Endodermal cell (in vitro differentiated cells): ENCODE data around the gene CLK3. TPM values are rescaled to one million over a fixed set of nuclear protein-coding genes. Genes with fewer than 3 reads are reported as not detected.

Source experiments
- DNase-seq: peaks from one replicate; pipeline ENCODE4 v3.0.0-alpha.2; 2017
- H3K27ac ChIP-seq: 2 replicates; pipeline ENCODE4 v1.5.1; 2013; ENCODE audit warnings: mild to moderate bottlenecking, low read depth, low read length, moderate library complexity
- H3K27me3 ChIP-seq: 2 replicates; pipeline ENCODE4 v1.6.1; 2013; ENCODE audit warnings: mild to moderate bottlenecking, low read length, moderate library complexity; ENCODE audit not compliant: insufficient read depth, control insufficient read depth, poor library complexity, severe bottlenecking
- H3K36me3 ChIP-seq: 2 replicates; pipeline ENCODE4 v1.7.0; 2013; ENCODE audit warnings: mild to moderate bottlenecking, low read length, moderate library complexity; ENCODE audit not compliant: control insufficient read depth, insufficient read depth
- H3K4me1 ChIP-seq: one replicate; pipeline ENCODE4 v1.7.0; 2013; ENCODE audit warnings: low read length; ENCODE audit not compliant: control insufficient read depth, insufficient read depth
- H3K4me3 ChIP-seq: 2 replicates; pipeline ENCODE4 v1.5.1; 2013; ENCODE audit warnings: mild to moderate bottlenecking, low read length, moderate library complexity
- H3K9ac ChIP-seq: 2 replicates; pipeline ENCODE4 v1.6.1; 2013; ENCODE audit warnings: mild to moderate bottlenecking, low read length, moderate library complexity; ENCODE audit not compliant: poor library complexity, severe bottlenecking; ENCODE audit errors: extremely low read depth
- H3K9me3 ChIP-seq: 2 replicates; pipeline ENCODE4 v1.6.1; 2013; ENCODE audit warnings: mild to moderate bottlenecking, low read length, moderate library complexity; ENCODE audit not compliant: control insufficient read depth
- H3K27ac Mint-ChIP-seq: 2 replicates; pipeline ENCODE4 v1.8.0; 2020; ENCODE audit warnings: mixed read lengths
- H3K27me3 Mint-ChIP-seq: 2 replicates; pipeline ENCODE4 v1.8.0; 2021; ENCODE audit warnings: mild to moderate bottlenecking, mixed read lengths; ENCODE audit not compliant: insufficient read depth
- H3K36me3 Mint-ChIP-seq: 2 replicates; pipeline ENCODE4 v1.8.0; 2020; ENCODE audit warnings: low read depth, mixed read lengths
- H3K4me1 Mint-ChIP-seq: 2 replicates; pipeline ENCODE4 v1.8.0; 2020; ENCODE audit warnings: mixed read lengths
- H3K4me3 Mint-ChIP-seq: 2 replicates; pipeline ENCODE4 v1.8.0; 2020; ENCODE audit warnings: mild to moderate bottlenecking, moderate library complexity, mixed read lengths
- H3K9me3 Mint-ChIP-seq: 2 replicates; pipeline ENCODE4 v1.8.0; 2020; ENCODE audit warnings: mild to moderate bottlenecking, mixed read lengths
- WGBS, 2 experiments: methylation state at CpG; one replicate each; pipeline versions ENCODE4 v1.1.5 to v1.1.7; 2013; ENCODE audit warnings: missing lambda C conversion rate in 2 of 2, mixed read lengths in 1 of 2; ENCODE audit not compliant: insufficient coverage in 1 of 2, insufficient read length in 1 of 2; 5-methylcytosine and 5-hydroxymethylcytosine counted together
- total RNA-seq, 2 donors: library from RNA; stranded (reverse); fragmentation: NEBNext Ultra II Directional in 1 of 2; extraction: Animal tissue kit (Norgen Biotek cat#: 25700) in 1 of 2; gene quantifications; 2 replicates in 1 of 2; 3 replicates in 1 of 2; pipeline ENCODE4 v1.2.1, GENCODE V29; 2021
- TF ChIP-seq, protein P1 (sequence below): fragments of 200-600 bp; sonication (generic); conservative IDR thresholded peaks from 2 replicates; pipeline ENCODE4 v1.5.0; 2021; ENCODE audit warnings: antibody characterized with exemption, mild to moderate bottlenecking

CLK3 gene
- total RNA-seq, 2 donors from 2014 or later = 53.4 to 67.3 TPM

- no peak for DNase-seq
- Mint-ChIP-seq H3K4me3 (no peak overlapping the region), H3K9me3 (no peaks in the 10 kb centered on the region), H3K27ac (no peak overlapping the region), H3K27me3 (peaks cover 25% of the 10 kb centered on the region), H3K36me3 (no peaks in the 10 kb centered on the region), H3K4me1 (no peaks in the 10 kb centered on the region)
- Histone ChIP-seq H3K4me1 (peaks cover 9% of the 10 kb centered on the region), H3K9ac (no peak overlapping the region), H3K4me3 (no peak overlapping the region), H3K27me3 (no peaks in the 10 kb centered on the region), H3K36me3 (no peaks in the 10 kb centered on the region), H3K9me3 (no peaks in the 10 kb centered on the region), H3K27ac (no peak overlapping the region)
- TF ChIP-seq, protein P1, sequence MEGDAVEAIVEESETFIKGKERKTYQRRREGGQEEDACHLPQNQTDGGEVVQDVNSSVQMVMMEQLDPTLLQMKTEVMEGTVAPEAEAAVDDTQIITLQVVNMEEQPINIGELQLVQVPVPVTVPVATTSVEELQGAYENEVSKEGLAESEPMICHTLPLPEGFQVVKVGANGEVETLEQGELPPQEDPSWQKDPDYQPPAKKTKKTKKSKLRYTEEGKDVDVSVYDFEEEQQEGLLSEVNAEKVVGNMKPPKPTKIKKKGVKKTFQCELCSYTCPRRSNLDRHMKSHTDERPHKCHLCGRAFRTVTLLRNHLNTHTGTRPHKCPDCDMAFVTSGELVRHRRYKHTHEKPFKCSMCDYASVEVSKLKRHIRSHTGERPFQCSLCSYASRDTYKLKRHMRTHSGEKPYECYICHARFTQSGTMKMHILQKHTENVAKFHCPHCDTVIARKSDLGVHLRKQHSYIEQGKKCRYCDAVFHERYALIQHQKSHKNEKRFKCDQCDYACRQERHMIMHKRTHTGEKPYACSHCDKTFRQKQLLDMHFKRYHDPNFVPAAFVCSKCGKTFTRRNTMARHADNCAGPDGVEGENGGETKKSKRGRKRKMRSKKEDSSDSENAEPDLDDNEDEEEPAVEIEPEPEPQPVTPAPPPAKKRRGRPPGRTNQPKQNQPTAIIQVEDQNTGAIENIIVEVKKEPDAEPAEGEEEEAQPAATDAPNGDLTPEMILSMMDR = no peak
- 89 to 100% methylated on average over 2 to 3 of the region's 3 CpGs for WGBS, 2 experiments
Observed at GRCh38 chr15:74608786-74609185, 6.8 kb upstream of the CLK3 start.

- Histone ChIP-seq H3K27ac (no peak overlapping the region), H3K36me3 (no peaks in the 10 kb centered on the region), H3K9me3 (no peaks in the 10 kb centered on the region), H3K4me3 (no peak overlapping the region), H3K9ac (no peak overlapping the region), H3K27me3 (no peaks in the 10 kb centered on the region), H3K4me1 (peaks cover 12% of the 10 kb centered on the region)
- Mint-ChIP-seq H3K4me3 (no peak overlapping the region), H3K27me3 (peaks cover 25% of the 10 kb centered on the region), H3K36me3 (no peaks in the 10 kb centered on the region), H3K9me3 (no peaks in the 10 kb centered on the region), H3K4me1 (no peaks in the 10 kb centered on the region), H3K27ac (no peak overlapping the region)
- 92 to 95% methylated on average over 2 to 3 of the region's 3 CpGs for WGBS, 2 experiments
- TF ChIP-seq, protein P1 = no peak
- DNase-seq = no peak
Observed at GRCh38 chr15:74609938-74610301, 5.7 kb upstream of the CLK3 start.

- no peaks in the 10 kb centered on the region for H3K4me1 Mint-ChIP-seq
- 77% methylated on average over 4 to 7 of the region's 7 CpGs for WGBS, 2 experiments
- no peaks in the 10 kb centered on the region for H3K36me3 ChIP-seq
- H3K9me3 ChIP-seq = no peaks in the 10 kb centered on the region
- no peak overlapping the region for H3K4me3 ChIP-seq
- no peaks in the 10 kb centered on the region for H3K36me3 Mint-ChIP-seq
- peak; percentile 64 for DNase-seq
- H3K27me3 Mint-ChIP-seq = peaks cover 22% of the 10 kb centered on the region
- no peak overlapping the region for H3K27ac Mint-ChIP-seq
- TF ChIP-seq, protein P1 = no peak
- peak overlapping the region; percentile 29 for H3K27ac ChIP-seq
- H3K27me3 ChIP-seq = no peaks in the 10 kb centered on the region
- H3K9ac ChIP-seq = no peak overlapping the region
- peaks cover 12% of the 10 kb centered on the region for H3K4me1 ChIP-seq
- no peak overlapping the region for H3K4me3 Mint-ChIP-seq
- H3K9me3 Mint-ChIP-seq = no peaks in the 10 kb centered on the region
Observed at GRCh38 chr15:74610302-74610951, 5.2 kb upstream of the CLK3 start.
